ENCODE measurements around the gene CYP2B6.
"Not testable (repeated sequence)": the region's sequence is repeated elsewhere in the genome, so short reads cannot be mapped to it uniquely, and the experiment has no call there.

Gene CYP2B6

GRCh38 chr19:40981591-40981990 is 9.5 kb upstream of the CYP2B6 start:
- no peak for DNase-seq

- no peak for DNase-seq
Observed at GRCh38 chr19:40982594-40983101, 8.4 kb upstream of the CYP2B6 start.

GRCh38 chr19:40989453-40989852 is 1.6 kb upstream of the CYP2B6 start:
- no peak for DNase-seq

- no peak for DNase-seq
Observed at GRCh38 chr19:40995355-40995754, 4.3 kb downstream of the CYP2B6 start.

GRCh38 chr19:40999018-40999417 is 7.9 kb downstream of the CYP2B6 start:
- not testable (repeated sequence) for DNase-seq

- DNase-seq, result no peak
Observed at GRCh38 chr19:41000310-41000737, 9.2 kb downstream of the CYP2B6 start.

- DNase-seq, result no peak
Observed at GRCh38 chr19:41001243-41001971, 10.3 kb downstream of the CYP2B6 start.

GRCh38 chr19:41003656-41004055 is 12.6 kb downstream of the CYP2B6 start:
- not testable (repeated sequence) for DNase-seq

GRCh38 chr19:41009700-41010235 is 18.7 kb downstream of the CYP2B6 start:
- no peak for DNase-seq

- DNase-seq, result no peak
Observed at GRCh38 chr19:41013359-41013758, 22.3 kb downstream of the CYP2B6 start.

GRCh38 chr19:41014643-41015042 is 23.6 kb downstream of the CYP2B6 start:
- DNase-seq, result no peak

GRCh38 chr19:41016488-41017071 is 25.5 kb downstream of the CYP2B6 start:
- DNase-seq, result no peak

- no peak for DNase-seq
Observed at GRCh38 chr19:41018736-41019290, 27.7 kb downstream of the CYP2B6 start.

- DNase-seq, result no peak
Observed at GRCh38 chr19:41019346-41019745, 28.3 kb downstream of the CYP2B6 start.

GRCh38 chr19:41023193-41023592 is 32.1 kb downstream of the CYP2B6 start:
- DNase-seq, result no peak

GRCh38 chr19:41025411-41025810 is 34.3 kb downstream of the CYP2B6 start:
- DNase-seq, result no peak

GRCh38 chr19:41025871-41026270 is 34.8 kb downstream of the CYP2B6 start:
- no peak for DNase-seq

GRCh38 chr19:41027273-41027967 is 36.3 kb downstream of the CYP2B6 start:
- no peak for DNase-seq

GRCh38 chr19:41029524-41030432 is 38.7 kb downstream of the CYP2B6 start:
- no peak for DNase-seq

- no peak for DNase-seq
Observed at GRCh38 chr19:41030651-41031050, 39.6 kb downstream of the CYP2B6 start.

GRCh38 chr19:41031916-41032315 is 40.8 kb downstream of the CYP2B6 start:
- DNase-seq, result no peak

- DNase-seq, result not testable (repeated sequence)
Observed at GRCh38 chr19:41033324-41033723, 42.2 kb downstream of the CYP2B6 start.
